MM.1S (cell line): ENCODE measurements around the gene RHBDD1.
A peak's percentile ranks its signal among the peaks of the same experiment; 100 is the strongest.

Source experiments
- DNase-seq: peaks from one replicate; pipeline ENCODE4 v3.0.0-alpha.2; 2015
- H2AFZ ChIP-seq: fragments of 300-600 bp; sonication (generic); 2 replicates; pipeline ENCODE4 v1.6.0; 2016; ENCODE audit warnings: antibody characterized with exemption, low read length
- H3F3A ChIP-seq: fragments of 300-600 bp; sonication (generic); 2 replicates; pipeline ENCODE4 v1.6.1; 2016; ENCODE audit warnings: mild to moderate bottlenecking, antibody characterized with exemption, low read length, moderate library complexity, mixed read lengths; ENCODE audit not compliant: insufficient read depth
- H3K27ac ChIP-seq: fragments of 300-600 bp; sonication (generic); 2 replicates; pipeline ENCODE4 v1.5.1; 2016; ENCODE audit warnings: mild to moderate bottlenecking, low read length
- H3K27me3 ChIP-seq: fragments of 300-600 bp; sonication (generic); replicated peaks from 2 replicates; pipeline ENCODE4 v1.6.0; 2016; ENCODE audit warnings: low read length; ENCODE audit not compliant: insufficient read depth
- H3K36me3 ChIP-seq: fragments of 300-600 bp; sonication (generic); replicated peaks from 2 replicates; pipeline ENCODE4 v1.6.1; 2016; ENCODE audit warnings: mild to moderate bottlenecking, low read length, mixed read lengths; ENCODE audit not compliant: insufficient read depth
- H3K4me1 ChIP-seq: fragments of 300-600 bp; sonication (generic); 2 replicates; pipeline ENCODE4 v1.6.1; 2016; ENCODE audit warnings: low read length, mixed read lengths
- H3K4me2 ChIP-seq: fragments of 300-600 bp; sonication (generic); 2 replicates; pipeline ENCODE4 v1.6.0; 2016; ENCODE audit warnings: low read depth, low read length
- H3K4me3 ChIP-seq: fragments of 300-600 bp; sonication (generic); 2 replicates; pipeline ENCODE4 v1.5.1; 2016; ENCODE audit warnings: low read length, mixed read lengths
- H3K79me2 ChIP-seq: fragments of 300-600 bp; sonication (generic); 2 replicates; pipeline ENCODE4 v1.6.1; 2016; ENCODE audit warnings: mixed run types, low read length, mixed read lengths
- H3K9ac ChIP-seq: fragments of 300-600 bp; sonication (generic); 2 replicates; pipeline ENCODE4 v1.6.1; 2016; ENCODE audit warnings: low read length, mixed read lengths
- H3K9me2 ChIP-seq: fragments of 300-600 bp; sonication (generic); replicated peaks from 2 replicates; pipeline ENCODE4 v1.6.1; 2016; ENCODE audit warnings: mild to moderate bottlenecking, low read length, mixed read lengths; ENCODE audit not compliant: insufficient read depth
- H3K9me3 ChIP-seq: fragments of 300-600 bp; sonication (generic); replicated peaks from 2 replicates; pipeline ENCODE4 v1.6.1; 2016; ENCODE audit warnings: mild to moderate bottlenecking, low read length, mixed read lengths; ENCODE audit not compliant: insufficient read depth
- H4K20me1 ChIP-seq: fragments of 300-600 bp; sonication (generic); 2 replicates; pipeline ENCODE4 v1.6.1; 2016; ENCODE audit warnings: mild to moderate bottlenecking, low read length, moderate library complexity, mixed read lengths; ENCODE audit not compliant: insufficient read depth
- EZH2 ChIP-seq: fragments of 300-600 bp; sonication (generic); optimal IDR thresholded peaks from 2 replicates; pipeline ENCODE3; 2017; ENCODE audit warnings: low read depth, mild to moderate bottlenecking, antibody characterized with exemption, low read length, mixed read lengths
- EZH2phosphoT487 ChIP-seq: fragments of 300-600 bp; sonication (generic); IDR thresholded peaks from 2 replicates; pipeline ENCODE4 v1.6.1; 2018; ENCODE audit warnings: antibody characterized with exemption, low read length
- TF ChIP-seq, protein P1 (sequence below): fragments of 300-600 bp; sonication (generic); IDR thresholded peaks from 2 replicates; pipeline ENCODE4 v1.5.1; 2016; ENCODE audit warnings: antibody characterized with exemption, low read length, mixed read lengths

The RHBDD1 gene

DNA sequence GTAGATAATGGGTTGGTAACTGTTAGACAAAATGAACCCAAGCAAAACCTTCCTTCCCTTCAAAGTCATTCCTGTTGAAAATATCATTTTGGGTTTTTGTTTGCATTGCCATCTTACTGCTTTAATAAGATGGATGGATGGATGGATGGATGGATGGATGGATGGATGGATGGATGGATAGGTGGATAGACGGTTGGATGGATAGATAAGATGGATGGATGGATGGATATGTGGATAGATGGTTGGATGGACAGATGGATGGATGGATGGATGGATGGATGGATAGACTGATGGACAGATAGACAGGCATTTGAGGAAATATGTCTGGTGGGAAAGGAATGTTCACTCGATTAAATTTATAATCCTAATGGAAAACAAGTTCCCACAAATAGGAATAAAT lies 194.9 kb downstream of the RHBDD1 start:
- Histone ChIP-seq H3K27ac (no peak overlapping the region), H3K9me2 (no peaks in the 10 kb centered on the region), H3K9me3 (no peaks in the 10 kb centered on the region), H3F3A (no peaks in the 10 kb centered on the region), H3K27me3 (no peaks in the 10 kb centered on the region), H3K36me3 (no peaks in the 10 kb centered on the region), H3K79me2 (no peaks in the 10 kb centered on the region), H3K4me1 (no peaks in the 10 kb centered on the region), H4K20me1 (no peaks in the 10 kb centered on the region), H3K9ac (no peak overlapping the region), H2AFZ (no peak overlapping the region), H3K4me2 (no peak overlapping the region), H3K4me3 (no peak overlapping the region)
- TF ChIP-seq EZH2phosphoT487 (no peak), EZH2 (no peak)
- TF ChIP-seq, protein P1, sequence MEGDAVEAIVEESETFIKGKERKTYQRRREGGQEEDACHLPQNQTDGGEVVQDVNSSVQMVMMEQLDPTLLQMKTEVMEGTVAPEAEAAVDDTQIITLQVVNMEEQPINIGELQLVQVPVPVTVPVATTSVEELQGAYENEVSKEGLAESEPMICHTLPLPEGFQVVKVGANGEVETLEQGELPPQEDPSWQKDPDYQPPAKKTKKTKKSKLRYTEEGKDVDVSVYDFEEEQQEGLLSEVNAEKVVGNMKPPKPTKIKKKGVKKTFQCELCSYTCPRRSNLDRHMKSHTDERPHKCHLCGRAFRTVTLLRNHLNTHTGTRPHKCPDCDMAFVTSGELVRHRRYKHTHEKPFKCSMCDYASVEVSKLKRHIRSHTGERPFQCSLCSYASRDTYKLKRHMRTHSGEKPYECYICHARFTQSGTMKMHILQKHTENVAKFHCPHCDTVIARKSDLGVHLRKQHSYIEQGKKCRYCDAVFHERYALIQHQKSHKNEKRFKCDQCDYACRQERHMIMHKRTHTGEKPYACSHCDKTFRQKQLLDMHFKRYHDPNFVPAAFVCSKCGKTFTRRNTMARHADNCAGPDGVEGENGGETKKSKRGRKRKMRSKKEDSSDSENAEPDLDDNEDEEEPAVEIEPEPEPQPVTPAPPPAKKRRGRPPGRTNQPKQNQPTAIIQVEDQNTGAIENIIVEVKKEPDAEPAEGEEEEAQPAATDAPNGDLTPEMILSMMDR, result no peak
- no peak for DNase-seq

GRCh38 chr2:227031379-227031778 lies 195.5 kb downstream of the RHBDD1 start:
- DNase-seq, result no peak
- Histone ChIP-seq H3K36me3 (no peaks in the 10 kb centered on the region), H3K4me2 (no peak overlapping the region), H2AFZ (no peak overlapping the region), H3K4me1 (no peaks in the 10 kb centered on the region), H3K27me3 (no peaks in the 10 kb centered on the region), H3K9me3 (no peaks in the 10 kb centered on the region), H3K9me2 (no peaks in the 10 kb centered on the region), H4K20me1 (no peaks in the 10 kb centered on the region), H3K79me2 (no peaks in the 10 kb centered on the region), H3K4me3 (no peak overlapping the region), H3K27ac (no peak overlapping the region), H3F3A (no peaks in the 10 kb centered on the region), H3K9ac (no peak overlapping the region)
- TF ChIP-seq, protein P1, result no peak
- TF ChIP-seq EZH2phosphoT487, result no peak
- no peak for TF ChIP-seq EZH2

DNA sequence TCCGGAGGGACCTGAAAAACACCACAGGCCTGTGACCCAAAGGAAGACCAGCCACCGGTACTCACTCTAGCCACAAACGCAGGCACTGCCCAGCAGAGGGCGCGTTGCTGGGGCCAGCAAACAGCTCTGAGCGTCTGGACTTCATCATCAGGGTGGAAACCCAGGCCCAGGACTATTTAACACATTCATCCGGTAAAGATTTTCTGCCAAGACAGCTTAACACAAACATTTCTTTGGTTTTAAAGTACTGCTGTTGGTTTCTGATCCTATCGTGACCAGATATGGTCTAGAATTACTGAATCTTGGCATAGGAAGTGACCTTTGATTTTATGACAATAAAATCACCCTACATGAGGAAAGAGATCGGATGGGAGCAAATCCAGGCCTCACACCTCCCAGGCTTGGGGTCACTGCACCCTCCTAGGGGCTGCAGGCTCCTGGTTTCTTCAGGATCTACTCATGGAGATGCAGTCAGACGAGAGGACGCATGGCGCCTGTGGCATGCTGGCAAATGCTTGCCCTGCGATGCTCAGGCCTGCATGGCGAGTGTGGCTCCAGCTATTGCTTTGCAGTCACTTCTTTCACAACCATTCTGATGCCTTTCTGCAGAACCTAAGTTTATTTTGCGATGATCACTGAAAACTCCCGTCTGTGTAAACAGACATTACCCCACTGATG lies 197.8 kb downstream of the RHBDD1 start:
- Histone ChIP-seq H3F3A (no peaks in the 10 kb centered on the region), H4K20me1 (no peaks in the 10 kb centered on the region), H3K9me3 (no peaks in the 10 kb centered on the region), H3K27me3 (no peaks in the 10 kb centered on the region), H2AFZ (no peak overlapping the region), H3K4me1 (no peaks in the 10 kb centered on the region), H3K4me3 (no peak overlapping the region), H3K9me2 (no peaks in the 10 kb centered on the region), H3K36me3 (no peaks in the 10 kb centered on the region), H3K4me2 (no peak overlapping the region), H3K79me2 (no peaks in the 10 kb centered on the region), H3K9ac (no peak overlapping the region), H3K27ac (no peak overlapping the region)
- TF ChIP-seq EZH2phosphoT487, result no peak
- TF ChIP-seq, protein P1, result peak; percentile 54
- DNase-seq, result peak; percentile 19
